NCI-H2081 treated with DMSO at 0.1 percent for 48 hours (cell line): Measurements from ENCODE around the gene PI16.
A peak's percentile ranks its signal among the peaks of the same experiment; 100 is the strongest.

Source experiments
- DNase-seq: peaks from one replicate; lab custom pipeline; 2025; lab: John Stamatoyannopoulos, UW

The PI16 gene, protein sequence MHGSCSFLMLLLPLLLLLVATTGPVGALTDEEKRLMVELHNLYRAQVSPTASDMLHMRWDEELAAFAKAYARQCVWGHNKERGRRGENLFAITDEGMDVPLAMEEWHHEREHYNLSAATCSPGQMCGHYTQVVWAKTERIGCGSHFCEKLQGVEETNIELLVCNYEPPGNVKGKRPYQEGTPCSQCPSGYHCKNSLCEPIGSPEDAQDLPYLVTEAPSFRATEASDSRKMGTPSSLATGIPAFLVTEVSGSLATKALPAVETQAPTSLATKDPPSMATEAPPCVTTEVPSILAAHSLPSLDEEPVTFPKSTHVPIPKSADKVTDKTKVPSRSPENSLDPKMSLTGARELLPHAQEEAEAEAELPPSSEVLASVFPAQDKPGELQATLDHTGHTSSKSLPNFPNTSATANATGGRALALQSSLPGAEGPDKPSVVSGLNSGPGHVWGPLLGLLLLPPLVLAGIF

DNA sequence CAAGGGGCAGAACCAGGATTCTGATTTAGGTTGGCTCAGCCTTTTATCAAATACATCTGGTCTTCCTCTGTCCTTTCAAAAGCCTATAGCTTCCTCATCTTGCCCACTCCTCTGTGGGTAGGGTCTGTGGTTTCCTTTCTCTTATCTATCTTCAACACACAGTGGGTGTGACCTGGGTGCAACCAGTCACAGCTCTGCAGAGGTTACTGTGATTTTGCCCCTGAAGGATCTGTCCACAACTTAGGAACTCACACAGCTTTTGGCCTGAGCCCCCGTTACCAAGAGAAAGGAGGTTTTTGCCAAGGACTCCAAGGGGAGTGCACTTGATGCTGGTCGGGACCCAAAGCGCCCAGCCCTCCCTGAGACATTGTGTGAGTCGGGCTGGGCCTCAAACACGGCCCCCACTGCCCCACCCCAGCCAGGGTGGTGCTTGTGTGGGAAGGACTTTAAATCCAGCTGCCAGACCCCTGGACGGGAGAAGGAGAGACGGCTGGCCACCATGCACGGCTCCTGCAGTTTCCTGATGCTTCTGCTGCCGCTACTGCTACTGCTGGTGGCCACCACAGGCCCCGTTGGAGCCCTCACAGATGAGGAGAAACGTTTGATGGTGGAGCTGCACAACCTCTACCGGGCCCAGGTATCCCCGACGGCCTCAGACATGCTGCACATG is at the start of gene PI16:
PI16 (plus strand) TSS at position 477 of the 670 bp plus-strand sequence; CDS start at position 500, 23 bp downstream.
- DNase-seq: no peak

DNA sequence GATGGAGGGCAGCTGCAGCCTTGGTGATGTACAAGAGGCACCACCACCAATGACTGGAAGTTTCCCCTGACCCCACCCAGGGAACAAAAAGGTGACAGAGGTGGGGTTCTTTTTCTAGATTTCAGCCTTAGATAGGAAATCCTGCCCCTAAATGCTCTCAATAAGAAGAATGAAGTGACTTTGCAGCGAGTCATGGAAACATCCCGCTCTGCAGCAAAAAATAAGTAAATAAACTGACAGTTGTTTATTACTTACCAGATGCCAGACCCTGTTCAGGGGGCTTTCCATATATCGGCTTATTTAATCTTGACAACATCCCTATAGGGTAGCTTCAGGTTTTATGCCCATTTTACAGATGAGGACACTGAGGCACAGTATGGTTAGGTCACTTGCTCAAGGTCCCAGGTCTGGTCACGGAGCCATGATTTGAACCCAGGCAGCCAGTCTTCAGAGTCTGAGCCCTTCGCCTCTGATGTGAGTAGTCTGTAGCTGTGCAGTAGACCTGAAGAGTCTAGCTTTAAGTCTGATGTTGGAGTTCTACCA is 49.6 kb upstream of the PI16 start:
- no peak for DNase-seq

DNA sequence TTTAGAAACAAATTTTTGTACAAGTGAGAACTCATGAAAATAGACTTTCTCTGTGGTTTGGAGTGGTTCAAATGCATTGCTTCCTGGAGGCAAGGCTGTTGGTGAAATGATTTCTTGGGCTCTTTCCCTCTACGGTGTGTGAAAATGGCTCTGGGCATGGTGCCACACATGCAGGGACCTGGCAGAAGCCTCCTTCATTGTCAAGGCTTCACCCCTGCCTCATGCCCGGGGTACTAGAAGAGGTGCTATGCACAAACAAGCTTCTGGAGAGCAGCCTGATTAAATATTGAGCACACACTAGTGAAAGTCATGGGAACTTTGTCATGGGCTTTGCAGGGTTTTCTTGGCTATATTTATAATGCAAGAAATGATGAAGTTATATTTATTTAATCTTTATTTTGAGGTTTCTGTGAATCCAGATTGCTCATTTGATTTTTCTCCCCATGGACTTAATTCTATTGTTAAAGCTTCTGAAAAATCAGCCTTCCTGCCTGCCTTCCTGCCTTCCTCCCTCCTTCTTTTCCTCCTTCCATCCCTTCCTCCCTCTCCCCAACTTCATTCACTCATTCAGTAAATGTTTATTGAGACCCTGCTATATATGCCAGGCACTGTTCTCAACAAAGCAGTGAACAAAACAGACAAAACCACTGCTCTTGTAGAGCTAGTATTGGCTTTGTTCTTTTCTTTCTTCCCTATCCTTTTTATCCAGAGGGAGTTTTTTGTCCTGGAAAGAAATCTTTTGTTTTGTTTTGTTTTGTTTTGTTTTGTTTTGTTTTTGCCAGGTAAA is 47.8 kb upstream of the PI16 start:
- peak; percentile 60 for DNase-seq

- DNase-seq: no peak
These were observed 46.8 kb upstream of the PI16 start for GRCh38 chr6:36907781-36908180.

- DNase-seq: no peak
These were observed 45.8 kb upstream of the PI16 start for GRCh38 chr6:36908747-36909146.

GRCh38 chr6:36912030-36912454 is 42.5 kb upstream of the PI16 start:
- DNase-seq: no peak

DNA sequence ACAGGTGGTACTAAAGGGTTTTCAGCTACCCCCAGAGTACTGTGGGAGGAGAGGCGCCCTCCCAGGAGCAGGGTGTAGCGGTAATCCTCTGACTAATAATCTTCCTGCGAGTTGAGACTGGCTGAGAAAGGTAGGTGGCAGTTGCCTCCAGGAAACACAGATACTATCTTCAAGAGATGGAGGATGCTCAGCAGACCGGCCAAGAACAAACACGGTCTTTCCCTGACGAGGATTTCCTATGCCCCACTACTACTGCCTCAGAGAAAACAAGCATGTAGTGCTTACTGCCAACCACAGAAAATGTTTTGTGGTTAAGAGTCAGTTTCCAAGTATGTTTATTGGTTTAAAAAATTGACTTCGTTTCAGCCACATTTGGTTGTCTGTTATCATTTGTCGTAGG is 42.0 kb upstream of the PI16 start:
- no peak for DNase-seq

DNA sequence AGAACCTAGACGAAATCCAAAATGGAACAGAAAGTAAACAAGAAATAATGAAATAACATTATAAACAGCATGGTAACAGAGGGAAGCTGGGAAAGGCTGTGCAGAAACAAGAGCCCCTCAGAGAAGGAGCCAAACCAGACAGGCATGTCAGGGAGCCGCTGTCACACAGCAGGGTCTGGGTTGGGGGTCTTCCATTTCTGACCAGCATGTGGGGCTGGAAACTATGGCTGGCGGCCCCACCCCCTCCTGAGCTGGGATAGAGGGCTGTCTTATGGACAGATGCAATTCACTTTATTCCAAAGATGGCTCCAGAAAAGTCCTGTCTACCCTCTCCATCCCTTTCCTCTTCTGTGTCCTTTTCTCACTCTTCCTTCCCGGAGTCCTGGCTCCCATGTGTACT is 41.5 kb upstream of the PI16 start:
- no peak for DNase-seq

DNA sequence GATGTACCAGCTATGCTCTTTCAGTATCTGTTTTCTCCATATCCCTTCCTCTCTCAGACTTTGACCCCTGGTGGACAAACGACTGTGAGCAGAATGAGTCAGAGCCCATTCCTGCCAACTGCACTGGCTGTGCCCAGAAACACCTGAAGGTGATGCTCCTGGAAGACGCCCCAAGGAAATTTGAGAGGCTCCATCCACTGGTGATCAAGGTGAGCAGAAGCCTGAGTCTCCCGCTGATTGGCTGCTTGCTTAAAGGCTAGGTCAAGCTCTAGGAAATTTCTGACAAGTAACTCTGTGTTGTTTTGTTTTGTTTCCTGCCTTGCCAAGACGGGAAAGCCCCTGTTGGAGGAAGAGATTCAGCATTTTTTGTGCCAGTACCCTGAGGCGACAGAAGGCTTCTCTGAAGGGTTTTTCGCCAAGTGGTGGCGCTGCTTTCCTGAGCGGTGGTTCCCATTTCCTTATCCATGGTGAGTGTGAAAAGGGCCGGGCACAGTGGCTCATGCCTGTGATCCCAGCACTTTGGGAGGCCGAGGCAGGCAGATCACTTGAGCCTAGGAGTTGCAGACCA is 40.2 kb upstream of the PI16 start:
- no peak for DNase-seq

DNA sequence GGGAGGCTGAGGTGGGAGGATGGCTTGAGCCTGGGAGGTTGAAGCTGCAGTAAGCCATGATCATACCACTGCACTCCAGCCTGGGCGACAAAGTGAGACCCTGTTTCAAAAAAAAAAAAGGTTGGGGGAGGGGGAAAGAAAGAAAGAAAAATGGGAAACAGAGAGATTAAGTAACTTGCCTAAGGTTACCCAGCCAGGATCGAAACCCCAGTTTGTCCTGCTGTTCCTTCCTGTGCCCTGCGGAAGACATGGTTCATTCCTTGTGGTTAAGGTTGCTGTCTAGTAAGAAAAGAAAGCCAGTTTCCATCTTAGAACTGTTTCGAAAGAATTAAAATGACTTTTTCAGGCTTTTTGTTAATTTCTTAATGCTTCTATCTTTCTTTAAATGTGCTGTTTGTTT is 38.9 kb upstream of the PI16 start:
- DNase-seq: no peak

DNA sequence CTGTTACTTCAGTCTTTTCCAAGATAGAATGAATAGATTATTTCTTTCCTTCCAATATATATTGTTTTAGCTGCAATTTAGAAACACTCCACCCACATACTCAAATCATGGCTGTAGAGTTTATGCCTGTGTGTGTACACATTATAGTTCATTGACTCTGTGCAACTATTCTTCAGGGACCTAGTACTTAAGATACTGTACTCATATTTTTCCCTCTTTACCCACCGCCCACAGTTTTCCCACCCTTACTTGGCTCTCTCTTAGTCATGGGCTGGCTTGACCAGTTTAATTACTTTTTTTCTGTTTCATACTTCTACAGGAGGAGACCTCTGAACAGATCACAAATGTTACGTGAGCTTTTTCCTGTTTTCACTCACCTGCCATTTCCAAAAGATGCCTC is 38.4 kb upstream of the PI16 start:
- DNase-seq: no peak

DNA sequence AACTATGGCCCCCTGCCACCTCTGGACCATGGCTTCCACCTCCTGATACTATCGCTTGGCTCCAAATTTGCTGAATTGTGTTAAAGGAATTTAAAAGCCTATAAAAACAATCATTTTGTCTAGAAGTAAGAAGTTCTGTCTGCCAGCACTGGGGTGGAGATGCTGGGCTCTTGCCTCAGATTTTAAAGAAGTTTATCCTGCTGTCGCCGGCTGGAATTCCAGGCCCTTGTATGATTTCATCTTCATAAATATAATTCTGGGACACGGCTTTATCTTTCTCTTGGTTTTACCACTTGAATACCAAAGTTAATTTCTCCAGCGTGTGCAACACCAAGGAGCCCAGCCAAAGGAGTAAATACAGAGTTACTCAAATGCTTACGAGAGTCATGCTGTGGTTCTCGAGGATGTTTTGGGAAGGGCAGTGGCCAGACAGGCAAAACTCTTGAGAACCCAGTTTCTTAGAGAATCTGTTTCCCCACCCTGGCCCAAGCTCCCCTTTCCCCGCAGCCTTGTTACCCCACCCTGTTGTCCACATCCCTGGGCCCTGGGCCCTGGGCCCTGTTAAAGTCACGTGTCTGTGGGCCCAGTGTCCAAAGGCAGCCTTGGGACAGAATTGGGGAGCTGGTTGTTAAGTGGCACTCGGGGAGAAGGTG is 36.9 kb upstream of the PI16 start:
- no peak for DNase-seq

DNA sequence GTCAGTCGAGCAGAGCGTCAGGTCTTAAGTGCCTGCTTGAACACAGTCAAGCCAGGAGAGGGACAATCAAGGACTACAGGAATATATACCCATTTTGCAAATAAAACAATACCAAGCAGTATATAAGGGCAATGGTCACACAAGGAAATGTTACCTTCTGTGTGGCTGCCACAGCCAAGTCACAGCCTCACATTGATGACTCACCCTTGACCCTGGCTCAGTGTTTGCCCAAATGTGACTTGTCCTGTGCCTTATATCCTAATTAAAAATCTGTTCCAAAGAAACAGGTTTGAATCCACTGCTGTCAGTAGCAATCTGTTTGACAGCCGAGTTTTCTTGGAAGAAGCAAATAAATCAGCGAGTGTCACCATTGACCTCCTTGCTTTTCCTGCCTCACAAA is 34.5 kb upstream of the PI16 start:
- DNase-seq: no peak

DNA sequence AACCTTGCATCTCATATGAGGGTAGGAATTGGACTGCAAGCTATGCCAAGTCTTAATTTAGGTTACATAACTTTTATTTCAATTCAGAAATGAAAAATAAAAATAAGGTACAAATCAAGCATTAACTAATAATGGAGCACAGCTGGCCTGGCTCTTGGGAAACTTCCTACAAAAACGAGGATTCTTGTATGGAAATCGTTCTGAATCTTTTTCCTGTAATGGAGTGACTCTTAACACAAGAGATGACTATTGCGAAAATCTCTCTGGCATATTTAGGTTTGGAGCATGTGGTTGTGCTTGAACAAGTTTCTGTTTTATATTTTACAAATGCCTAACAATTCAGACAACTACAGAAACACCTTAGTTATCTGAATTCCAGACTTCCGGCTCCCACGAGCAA is 34.0 kb upstream of the PI16 start:
- DNase-seq: no peak

DNA sequence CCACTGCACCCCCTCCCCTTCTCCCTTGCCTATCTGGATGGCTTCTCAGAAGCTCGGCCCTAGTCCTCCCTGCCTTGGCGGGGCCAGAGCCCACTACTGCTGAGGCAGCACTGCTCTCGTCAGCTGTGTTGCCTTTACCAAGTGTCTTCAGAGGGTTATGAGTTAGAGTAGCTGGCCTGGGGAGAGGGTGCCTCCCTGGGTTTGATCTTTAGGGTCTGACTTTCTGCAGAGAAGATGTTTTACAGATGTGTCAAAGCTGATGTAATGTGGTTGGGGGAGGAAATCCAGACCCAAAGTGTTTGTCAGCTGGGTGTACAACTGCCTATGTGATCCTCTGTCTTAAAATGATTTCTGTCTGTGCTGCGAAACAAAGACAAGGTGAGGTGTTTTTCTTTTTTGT is 30.4 kb upstream of the PI16 start:
- no peak for DNase-seq

- no peak for DNase-seq
These were observed 29.7 kb upstream of the PI16 start for GRCh38 chr6:36924778-36925374.

GRCh38 chr6:36925809-36926208 is 28.7 kb upstream of the PI16 start:
- no peak for DNase-seq

DNA sequence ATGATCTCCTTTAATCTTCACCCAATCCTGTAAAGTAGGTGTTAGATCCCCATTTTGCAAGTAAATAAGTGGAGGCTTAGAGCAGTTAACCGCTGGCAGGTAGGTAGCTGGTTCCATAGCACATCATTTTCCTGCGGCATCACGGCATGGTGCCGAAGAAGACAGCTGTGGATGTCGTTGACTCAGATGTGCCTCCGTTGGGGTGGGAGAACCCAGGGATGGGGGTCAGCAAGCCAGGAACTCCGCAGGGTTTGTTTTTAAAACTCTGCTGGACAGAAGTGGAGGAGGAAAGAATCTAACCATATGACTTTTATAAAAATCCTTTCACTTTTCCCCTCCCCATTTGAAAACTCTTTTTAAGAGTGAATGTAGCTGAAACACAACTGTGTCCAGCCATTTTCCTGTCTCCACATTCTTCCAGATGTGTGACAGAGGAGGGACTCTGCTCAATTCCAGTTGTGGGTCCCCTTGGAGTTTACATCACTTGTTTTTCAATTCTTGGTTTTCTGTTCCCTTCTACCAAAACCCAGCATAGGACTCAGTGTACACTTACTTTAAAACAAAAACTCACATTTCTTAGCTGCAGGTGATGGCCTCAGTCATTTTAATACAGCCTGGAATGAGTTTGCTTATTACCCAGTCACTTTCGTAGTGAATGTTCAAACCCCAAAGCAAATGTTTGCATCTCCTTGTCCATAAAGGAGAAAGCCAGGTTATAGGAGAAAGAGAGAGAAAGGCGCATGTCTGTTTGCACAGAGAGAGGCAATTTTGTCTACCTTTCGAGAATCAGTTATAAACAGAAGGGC is 27.6 kb upstream of the PI16 start:
- no peak for DNase-seq

- DNase-seq: no peak
These were observed 26.6 kb upstream of the PI16 start for GRCh38 chr6:36927691-36928546.
